T-cell (primary cell): ENCODE data around the gene CACTIN. TPM values are rescaled to one million over a fixed set of nuclear protein-coding genes. Genes with fewer than 3 reads are reported as not detected.

ENCODE experiments used
- ATAC-seq, 4 experiments: fragments of 200-7000 bp in 3 of 4; fragments of 150-1000 bp in 1 of 4; cut with Tn5 transposase; replicated peaks in 1 of 4; 1 replicate in 3 of 4; 2 replicates in 1 of 4; pipeline ENCODE4 v1.10.0; 2021; ENCODE audit warnings: moderate library complexity in 3 of 4, mild to moderate bottlenecking in 2 of 4, moderate number of reproducible peaks in 1 of 4
- CTCF ChIA-PET, 2 donors: fragments of 300-600 bp; sonication (Branson Sonifier 250); formaldehyde crosslinking; loops; one replicate each; lab custom pipeline; 2022; ENCODE audit warnings: antibody characterized with exemption in 2 of 2; lab: Charles Lee
- POLR2A ChIA-PET, 2 donors: fragments of 300-600 bp; sonication (Branson Sonifier 250); formaldehyde crosslinking; loops; one replicate each; lab custom pipeline; 2022; ENCODE audit warnings: antibody characterized with exemption in 2 of 2; lab: Charles Lee
- DNase-seq, 35 experiments: peaks; one replicate each; pipeline versions ENCODE4 v3.0.0 to v3.0.0-alpha.2; 2013 to 2023
- H3K27ac ChIP-seq: one replicate; pipeline ENCODE4 v1.5.1; 2013; ENCODE audit warnings: low read length
- H3K27me3 ChIP-seq, 2 experiments: replicated peaks in 1 of 2; 1 replicate in 1 of 2; 2 replicates in 1 of 2; pipeline versions ENCODE4 v1.6.1 to v1.7.0; 2013; ENCODE audit warnings: low read length in 1 of 2, mixed read lengths in 1 of 2; ENCODE audit not compliant: control insufficient read depth in 2 of 2, insufficient read depth in 2 of 2; ENCODE audit errors: extremely low read depth in 1 of 2
- H3K36me3 ChIP-seq, 2 donors: 1 replicate in 1 of 2; 2 replicates in 1 of 2; pipeline versions ENCODE4 v1.6.1 to v1.7.0; 2013; ENCODE audit warnings: low read length in 1 of 2; ENCODE audit not compliant: control insufficient read depth in 2 of 2, insufficient read depth in 1 of 2; ENCODE audit errors: extremely low read depth in 1 of 2
- H3K4me1 ChIP-seq, 2 experiments: 1 replicate in 1 of 2; 2 replicates in 1 of 2; pipeline versions ENCODE4 v1.6.1 to v1.7.0; 2013; ENCODE audit warnings: low read length in 2 of 2, mixed read lengths in 1 of 2; ENCODE audit not compliant: insufficient read depth in 2 of 2, control insufficient read depth in 1 of 2; ENCODE audit errors: extremely low read depth in 1 of 2
- H3K4me3 ChIP-seq, 2 donors: 1 replicate in 1 of 2; 2 replicates in 1 of 2; pipeline versions ENCODE4 v1.5.1 to v1.7.0; 2013; ENCODE audit warnings: mild to moderate bottlenecking in 2 of 2, low read length in 1 of 2, moderate library complexity in 1 of 2; ENCODE audit not compliant: control insufficient read depth in 1 of 2; ENCODE audit errors: extremely low read depth in 1 of 2
- H3K9me3 ChIP-seq: 2 replicates; pipeline ENCODE4 v1.7.0; 2013
- H3K27ac Mint-ChIP-seq, 2 donors: one replicate each; pipeline ENCODE4 v1.8.0; 2020 to 2021; ENCODE audit warnings: mild to moderate bottlenecking in 2 of 2, mixed read lengths in 2 of 2
- H3K27me3 Mint-ChIP-seq, 2 donors: one replicate each; pipeline ENCODE4 v1.8.0; 2021 to 2022; ENCODE audit warnings: mixed read lengths in 2 of 2
- H3K36me3 Mint-ChIP-seq: one replicate; pipeline ENCODE4 v1.8.0; 2021; ENCODE audit warnings: mixed read lengths
- H3K4me1 Mint-ChIP-seq, 3 donors: one replicate each; pipeline ENCODE4 v1.8.0; 2020 to 2022; ENCODE audit warnings: mixed read lengths in 3 of 3, mild to moderate bottlenecking in 1 of 3
- H3K4me3 Mint-ChIP-seq, 3 donors: one replicate each; pipeline ENCODE4 v1.8.0; 2020 to 2022; ENCODE audit warnings: mild to moderate bottlenecking in 3 of 3, mixed read lengths in 3 of 3, moderate library complexity in 3 of 3
- H3K9me3 Mint-ChIP-seq, 3 donors: one replicate each; pipeline ENCODE4 v1.8.0; 2020 to 2022; ENCODE audit warnings: mixed read lengths in 3 of 3
- WGBS: methylation state at CpG from one replicate; pipeline ENCODE4 v1.1.5; 2013; ENCODE audit warnings: missing lambda C conversion rate; ENCODE audit not compliant: insufficient coverage; 5-methylcytosine and 5-hydroxymethylcytosine counted together
- total RNA-seq, 35 experiments: library from RNA in 6 of 35; stranded (reverse) in 6 of 35; fragments of 120-200 nt in 1 of 35; gene quantifications; one replicate each; pipeline versions ENCODE4 v1.2.1 to v1.2.4 and lab custom pipeline; 2013 to 2026

The CACTIN gene
- total RNA-seq, 5 donors from 2014 or later (not counting 1 experiment from before 2014, with no cell fraction given) = 25.9 to 59.0 (median 55.8) TPM

GRCh38 chr19:3573858-3574637 lies 52.5 kb downstream of the CACTIN start:
- Histone ChIP-seq H3K36me3 (peaks cover 7 to 8% of the 10 kb centered on the region in 2 donors), H3K9me3 (no peaks in the 10 kb centered on the region), H3K27me3 (no peaks in the 10 kb centered on the region), H3K27ac (no peak overlapping the region), H3K4me3 (peak overlapping the region; percentile 74 to 77), H3K4me1 (peaks cover 8 to 22% of the 10 kb centered on the region in 2 experiments)
- H3K9me3 Mint-ChIP-seq = no peaks in the 10 kb centered on the region
- no peaks in the 10 kb centered on the region for H3K27me3 Mint-ChIP-seq
- H3K27ac Mint-ChIP-seq = no peak overlapping the region
- DNase-seq (peak; percentile 41 to 86 (median 75)), ATAC-seq (peak in 1 of 4 experiments; percentile 7)
- H3K36me3 Mint-ChIP-seq = peaks cover 11% of the 10 kb centered on the region
- peak overlapping the region; percentile 68 to 77 (median 71) for H3K4me3 Mint-ChIP-seq
- CTCF ChIA-PET = no interaction called here
- WGBS = 67% methylated on average over 46 of the region's 55 CpGs
- POLR2A ChIA-PET = no interaction called here
- peaks cover 14 to 21% (median 18%) of the 10 kb centered on the region in 3 donors for H3K4me1 Mint-ChIP-seq

- Mint-ChIP-seq H3K27ac (no peak overlapping the region), H3K4me1 (peaks cover 14 to 21% (median 18%) of the 10 kb centered on the region in 3 donors), H3K9me3 (no peaks in the 10 kb centered on the region), H3K27me3 (no peaks in the 10 kb centered on the region), H3K4me3 (peak overlapping the region; percentile 68 to 77 (median 71)), H3K36me3 (peaks cover 11% of the 10 kb centered on the region)
- Histone ChIP-seq H3K9me3 (no peaks in the 10 kb centered on the region), H3K4me1 (peaks cover 8 to 22% of the 10 kb centered on the region in 2 experiments), H3K27me3 (no peaks in the 10 kb centered on the region), H3K36me3 (peaks cover 7% of the 10 kb centered on the region in 2 donors), H3K4me3 (peak overlapping the region; percentile 74 to 77), H3K27ac (peak overlapping the region; percentile 29)
- ChIA-PET POLR2A (no interaction called here), CTCF (interaction anchor here in 1 of 2 donors (0.8 kb wide), 1 partner anchor 901 kb away, joined by 5 read pairs; no protein-coding TSS in a partner anchor)
- DNase-seq = peak in 1 of 35 experiments; percentile 30
- 1% methylated on average over 56 of the region's 60 CpGs for WGBS
- ATAC-seq = peak in 3 of 4 experiments; percentile 3 to 6 (median 5)
Observed at GRCh38 chr19:3573162-3573857, 53.3 kb downstream of the CACTIN start.

- peak within 1 kb of the TSS; percentile 66 for H3K27ac ChIP-seq
- peak within 1 kb of the TSS; percentile 74 to 77 for H3K4me3 ChIP-seq
- H3K27ac Mint-ChIP-seq = peak within 1 kb of the TSS; percentile 11 to 25
- 0% methylated on average over 22 of the region's 30 CpGs for WGBS
- ATAC-seq = peak in 1 of 4 experiments; percentile 7
- peaks cover 14 to 21% (median 18%) of the 10 kb centered on the region in 3 donors for H3K4me1 Mint-ChIP-seq
- H3K27me3 ChIP-seq = no peaks in the 10 kb centered on the region
- peaks cover 3 to 7% of the 10 kb centered on the region in 2 donors for H3K36me3 ChIP-seq
- ChIA-PET CTCF (interaction anchor here in 1 of 2 donors (0.8 kb wide), 1 partner anchor 902 kb away, joined by 5 read pairs; no protein-coding TSS in a partner anchor), POLR2A (no interaction called here)
- H3K9me3 ChIP-seq = no peaks in the 10 kb centered on the region
- no peaks in the 10 kb centered on the region for H3K27me3 Mint-ChIP-seq
- H3K4me3 Mint-ChIP-seq = peak within 1 kb of the TSS; percentile 68 to 79 (median 77)
- peaks cover 8 to 22% of the 10 kb centered on the region in 2 experiments for H3K4me1 ChIP-seq
- H3K36me3 Mint-ChIP-seq = peaks cover 11% of the 10 kb centered on the region
- DNase-seq = no peak
- no peaks in the 10 kb centered on the region for H3K9me3 Mint-ChIP-seq
Observed at GRCh38 chr19:3572855-3573161, 53.8 kb downstream of the CACTIN start, which contains the start of gene HMG20B. TSS of gene HMG20B (plus strand) at chr19:3572944. CDS start at chr19:3573310, 366 bp downstream.

- Mint-ChIP-seq H3K4me3 (peak overlapping the region; percentile 62 to 79 (median 77)), H3K9me3 (no peaks in the 10 kb centered on the region), H3K36me3 (peaks cover 11% of the 10 kb centered on the region), H3K4me1 (peaks cover 14 to 21% (median 18%) of the 10 kb centered on the region in 3 donors), H3K27me3 (no peaks in the 10 kb centered on the region), H3K27ac (peak overlapping the region; percentile 11 to 25)
- DNase-seq (peak; percentile 97 to 100 (median 99)), ATAC-seq (peak; percentile 93 to 97 (median 96))
- POLR2A ChIA-PET = no interaction called here
- CTCF ChIA-PET = no interaction called here
- H3K4me3 ChIP-seq = peak overlapping the region; percentile 51
- peaks cover 3 to 7% of the 10 kb centered on the region in 2 donors for H3K36me3 ChIP-seq
- no peaks in the 10 kb centered on the region for H3K9me3 ChIP-seq
- no peaks in the 10 kb centered on the region for H3K27me3 ChIP-seq
- WGBS = 4% methylated on average over 39 of the region's 48 CpGs
- peak overlapping the region; percentile 66 for H3K27ac ChIP-seq
- H3K4me1 ChIP-seq = peaks cover 8 to 22% of the 10 kb centered on the region in 2 experiments
Observed at GRCh38 chr19:3572132-3572854, 54.3 kb downstream of the CACTIN start.

GRCh38 chr19:3570606-3571011 lies 56.0 kb downstream of the CACTIN start:
- H3K9me3 ChIP-seq = no peaks in the 10 kb centered on the region
- H3K27ac ChIP-seq = no peak overlapping the region
- no peak overlapping the region for H3K4me3 ChIP-seq
- H3K36me3 ChIP-seq = peaks cover 3% of the 10 kb centered on the region in 2 donors
- Mint-ChIP-seq H3K36me3 (peaks cover 8% of the 10 kb centered on the region), H3K4me1 (peaks cover 14 to 21% (median 18%) of the 10 kb centered on the region in 3 donors), H3K9me3 (no peaks in the 10 kb centered on the region), H3K27ac (peak overlapping the region in 1 of 2 donors; percentile 1), H3K4me3 (no peak overlapping the region), H3K27me3 (no peaks in the 10 kb centered on the region)
- DNase-seq (no peak), ATAC-seq (no peak)
- WGBS = 95% methylated on average over 3 of the region's 7 CpGs
- no peaks in the 10 kb centered on the region for H3K27me3 ChIP-seq
- H3K4me1 ChIP-seq = peaks cover 8 to 22% of the 10 kb centered on the region in 2 experiments
- ChIA-PET CTCF (no interaction called here), POLR2A (no interaction called here)
